GM21360 (cell line): ENCODE data around the gene AMY2B.
"Not testable (repeated sequence)": the region's sequence is repeated elsewhere in the genome, so short reads cannot be mapped to it uniquely, and the experiment has no call there.

Source experiments
- ATAC-seq: cut with Tn5 transposase; IDR thresholded peaks from one replicate; pipeline ENCODE4 v1.9.1; 2021; ENCODE audit warnings: mild to moderate bottlenecking, moderate library complexity; ENCODE audit not compliant: unreplicated experiment

The AMY2B gene

DNA sequence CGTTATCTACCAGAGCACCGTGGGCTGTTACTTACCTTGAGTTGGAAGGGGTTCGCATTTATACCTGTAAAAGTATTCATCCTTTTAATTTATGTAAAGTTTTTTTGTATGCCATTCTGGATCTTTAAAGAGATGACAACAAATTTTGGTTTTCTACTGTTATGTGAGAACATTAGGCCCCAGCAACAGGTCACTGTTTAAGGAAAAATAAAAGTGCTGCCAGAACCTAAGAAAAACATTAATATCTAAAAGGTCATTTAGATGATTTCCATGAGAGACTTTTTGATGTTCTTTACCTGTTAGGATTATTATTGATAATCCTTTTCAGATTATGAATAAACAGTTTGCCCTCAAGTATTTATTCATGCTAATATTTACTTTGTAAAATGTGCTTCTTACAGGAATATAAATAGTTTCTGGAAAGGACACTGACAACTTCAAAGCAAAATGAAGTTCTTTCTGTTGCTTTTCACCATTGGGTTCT, 45.6 kb downstream of the AMY2B start, which contains the start of gene AMY2A:
Gene AMY2A, plus strand, starts transcription at position 434 of the 484 bp plus-strand sequence. Its CDS starts 14 bp downstream, at position 448.
- ATAC-seq, result not testable (repeated sequence)

DNA sequence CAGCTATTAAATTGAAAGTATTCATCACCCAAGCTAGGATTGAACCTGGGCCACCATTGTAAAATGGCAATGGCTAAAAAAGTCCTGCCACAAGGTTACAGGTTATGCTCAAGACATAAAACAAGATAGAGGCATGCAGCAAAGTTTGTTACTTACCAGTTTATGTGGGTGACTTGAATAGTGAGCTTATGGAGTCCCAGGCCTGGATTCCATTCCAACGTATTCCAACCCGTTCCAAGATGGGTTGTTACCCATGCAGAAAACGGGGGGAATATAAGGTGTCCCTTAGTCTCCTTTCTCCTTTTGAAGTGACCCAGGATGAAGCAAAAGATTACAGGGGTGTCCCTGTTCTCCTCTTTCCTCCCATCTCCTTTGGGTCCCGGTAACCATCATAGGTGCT, 56.0 kb downstream of the AMY2B start:
- not testable (repeated sequence) for ATAC-seq
